ENCODE measurements around the gene CEP131.

Gene CEP131

GRCh38 chr17:81142301-81143199, 80.2 kb downstream of the CEP131 start:
- peak; percentile 79 for DNase-seq (ENCODE audit: insufficient read length, low spot score)
- TF ChIP-seq PAX5 (IDR thresholded peaks at IDR 0.05; ENCODE audit: insufficient read depth, low read length, severe bottlenecking) = no peak
- TF ChIP-seq POU2F2 (IDR thresholded peaks at IDR 0.05; ENCODE audit: low read depth, low read length) = no peak
- TF ChIP-seq TAF1 (IDR thresholded peaks at IDR 0.05; ENCODE audit: low read depth, low read length) = no peak
- TF ChIP-seq POLR2A (IDR thresholded peaks at IDR 0.05; ENCODE audit: low read depth, low read length) = no peak
- TF ChIP-seq SPI1 (IDR thresholded peaks at IDR 0.05; ENCODE audit: low read depth, low read length) = no peak
- no peak for TF ChIP-seq POLR2AphosphoS5 (IDR thresholded peaks at IDR 0.05; ENCODE audit: low read depth, low read length)
- FAIRE-seq = peak; percentile 90

GRCh38 chr17:81140695-81141094, 82.1 kb downstream of the CEP131 start:
- DNase-seq (ENCODE audit: insufficient read length, low spot score) = no peak

GRCh38 chr17:81140018-81140417, 82.7 kb downstream of the CEP131 start:
- TF ChIP-seq POLR2AphosphoS5 (IDR thresholded peaks at IDR 0.05; ENCODE audit: low read depth, low read length) (no peak), POLR2A (IDR thresholded peaks at IDR 0.05; ENCODE audit: low read depth, low read length) (no peak), SPI1 (IDR thresholded peaks at IDR 0.05; ENCODE audit: low read depth, low read length) (no peak), TAF1 (IDR thresholded peaks at IDR 0.05; ENCODE audit: low read depth, low read length) (no peak), POU2F2 (IDR thresholded peaks at IDR 0.05; ENCODE audit: low read depth, low read length) (no peak), PAX5 (IDR thresholded peaks at IDR 0.05; ENCODE audit: insufficient read depth, low read length, severe bottlenecking) (no peak)

More at GRCh38 chr17:81140695-81141094, 82.1 kb downstream of the CEP131 start:
- TF ChIP-seq SPI1 (IDR thresholded peaks at IDR 0.05; ENCODE audit: low read depth, low read length) (no peak), POU2F2 (IDR thresholded peaks at IDR 0.05; ENCODE audit: low read depth, low read length) (no peak), POLR2A (IDR thresholded peaks at IDR 0.05; ENCODE audit: low read depth, low read length) (no peak), TAF1 (IDR thresholded peaks at IDR 0.05; ENCODE audit: low read depth, low read length) (no peak), POLR2AphosphoS5 (IDR thresholded peaks at IDR 0.05; ENCODE audit: low read depth, low read length) (no peak), PAX5 (IDR thresholded peaks at IDR 0.05; ENCODE audit: insufficient read depth, low read length, severe bottlenecking) (no peak)
- FAIRE-seq = no peak

More at GRCh38 chr17:81140018-81140417, 82.7 kb downstream of the CEP131 start:
- FAIRE-seq (no peak), DNase-seq (ENCODE audit: insufficient read length, low spot score) (no peak)

Data from GM12891 (cell line).